IPS-20b (cell line): ENCODE measurements around the gene BHLHE40.
"Not testable (repeated sequence)": the region's sequence is repeated elsewhere in the genome, so short reads cannot be mapped to it uniquely, and the experiment has no call there.

Source experiments
- H3K27ac ChIP-seq: one replicate; pipeline ENCODE4 v1.5.1; 2013; ENCODE audit warnings: low read length
- H3K27me3 ChIP-seq: 2 replicates; pipeline ENCODE4 v1.6.1; 2013; ENCODE audit warnings: mild to moderate bottlenecking, low read length, inconsistent platforms; ENCODE audit not compliant: insufficient read depth
- H3K36me3 ChIP-seq: 2 replicates; pipeline ENCODE4 v1.6.1; 2013; ENCODE audit warnings: low read depth, mild to moderate bottlenecking, inconsistent platforms, low read length, moderate library complexity; ENCODE audit not compliant: insufficient read depth
- H3K4me1 ChIP-seq: 2 replicates; pipeline ENCODE4 v1.6.1; 2013; ENCODE audit warnings: mild to moderate bottlenecking, control low read depth, inconsistent platforms, low read length, moderate library complexity; ENCODE audit not compliant: insufficient read depth
- H3K4me3 ChIP-seq: 2 replicates; pipeline ENCODE4 v1.5.1; 2013; ENCODE audit warnings: mild to moderate bottlenecking, low read length, inconsistent platforms
- H3K9ac ChIP-seq: 2 replicates; pipeline ENCODE4 v1.6.1; 2013; ENCODE audit warnings: low read depth, mild to moderate bottlenecking, inconsistent platforms, low read length, moderate library complexity
- H3K9me3 ChIP-seq: 2 replicates; pipeline ENCODE4 v1.6.1; 2013; ENCODE audit warnings: mild to moderate bottlenecking, low read depth, low read length, inconsistent platforms; ENCODE audit not compliant: insufficient read depth

BHLHE40 gene

GRCh38 chr3:4948395-4948794 lies 30.8 kb upstream of the BHLHE40 start:
- no peak overlapping the region for H3K27ac ChIP-seq
- H3K9me3 ChIP-seq, result no peaks in the 10 kb centered on the region
- no peaks in the 10 kb centered on the region for H3K4me1 ChIP-seq
- no peak overlapping the region for H3K4me3 ChIP-seq
- H3K27me3 ChIP-seq, result no peaks in the 10 kb centered on the region
- H3K9ac ChIP-seq, result no peak overlapping the region
- no peaks in the 10 kb centered on the region for H3K36me3 ChIP-seq

DNA sequence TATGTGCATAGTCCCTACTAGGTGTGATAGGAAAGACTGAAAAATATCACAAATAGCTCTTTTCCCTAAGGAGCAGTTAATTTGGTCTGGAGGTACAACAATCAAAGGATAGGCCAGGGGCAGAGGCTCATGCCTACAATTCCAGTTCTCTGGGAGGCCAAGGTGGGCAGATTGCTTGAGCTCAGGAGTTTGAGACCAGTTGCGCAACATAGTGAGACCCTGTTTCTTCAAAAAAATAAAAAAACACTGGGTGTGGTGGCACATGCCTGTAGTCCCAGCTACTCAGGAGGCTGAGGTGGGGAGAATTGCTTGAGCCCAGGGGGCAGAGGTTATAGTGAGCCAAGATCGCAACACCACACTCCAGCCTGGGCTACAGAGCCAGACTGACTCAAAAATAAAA lies 30.2 kb upstream of the BHLHE40 start:
- Histone ChIP-seq H3K4me3 (no peak overlapping the region), H3K4me1 (no peaks in the 10 kb centered on the region), H3K27ac (no peak overlapping the region), H3K27me3 (no peaks in the 10 kb centered on the region), H3K9ac (no peak overlapping the region), H3K36me3 (no peaks in the 10 kb centered on the region), H3K9me3 (no peaks in the 10 kb centered on the region)

- no peak overlapping the region for H3K27ac ChIP-seq
- H3K36me3 ChIP-seq, result no peaks in the 10 kb centered on the region
- H3K4me1 ChIP-seq, result no peaks in the 10 kb centered on the region
- H3K9me3 ChIP-seq, result no peaks in the 10 kb centered on the region
- H3K9ac ChIP-seq, result no peak overlapping the region
- H3K4me3 ChIP-seq, result no peak overlapping the region
- H3K27me3 ChIP-seq, result no peaks in the 10 kb centered on the region
These were observed 29.6 kb upstream of the BHLHE40 start for GRCh38 chr3:4949659-4950058.

GRCh38 chr3:4950351-4950784 lies 28.9 kb upstream of the BHLHE40 start:
- Histone ChIP-seq H3K4me1 (no peaks in the 10 kb centered on the region), H3K27me3 (no peaks in the 10 kb centered on the region), H3K27ac (no peak overlapping the region), H3K9me3 (no peaks in the 10 kb centered on the region), H3K9ac (no peak overlapping the region), H3K4me3 (no peak overlapping the region), H3K36me3 (no peaks in the 10 kb centered on the region)

- Histone ChIP-seq H3K4me1 (no peaks in the 10 kb centered on the region), H3K27me3 (no peaks in the 10 kb centered on the region), H3K27ac (no peak overlapping the region), H3K9ac (no peak overlapping the region), H3K36me3 (no peaks in the 10 kb centered on the region), H3K4me3 (no peak overlapping the region), H3K9me3 (no peaks in the 10 kb centered on the region)
These were observed 28.3 kb upstream of the BHLHE40 start for GRCh38 chr3:4950948-4951347.

DNA sequence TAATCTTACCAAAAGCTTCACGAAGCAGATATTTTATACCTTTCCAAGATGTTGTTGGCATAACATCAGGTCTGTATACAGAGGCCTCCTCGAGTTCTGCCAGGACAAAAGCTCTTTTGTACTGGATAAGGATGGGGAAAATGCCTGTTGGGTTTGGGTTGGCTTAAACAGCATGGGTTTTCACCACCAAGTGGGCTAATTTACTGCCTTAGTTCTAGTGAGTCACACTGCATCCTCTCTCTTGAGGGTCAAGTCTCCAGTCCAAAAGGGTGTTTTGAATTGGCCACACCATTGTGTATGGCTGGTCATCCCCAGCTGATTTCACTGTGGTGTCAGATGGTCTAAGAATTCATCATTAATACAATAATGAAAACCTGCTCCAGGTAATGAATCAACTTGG lies 26.1 kb upstream of the BHLHE40 start:
- Histone ChIP-seq H3K9me3 (no peaks in the 10 kb centered on the region), H3K4me3 (no peak overlapping the region), H3K27me3 (no peaks in the 10 kb centered on the region), H3K9ac (no peak overlapping the region), H3K36me3 (no peaks in the 10 kb centered on the region), H3K27ac (no peak overlapping the region), H3K4me1 (no peaks in the 10 kb centered on the region; the same call in 1 of the 2 replicates)

- Histone ChIP-seq H3K4me1 (no peaks in the 10 kb centered on the region; the same call in 1 of the 2 replicates), H3K27ac (no peak overlapping the region), H3K4me3 (no peak overlapping the region), H3K9me3 (peaks cover 7% of the 10 kb centered on the region), H3K36me3 (no peaks in the 10 kb centered on the region), H3K27me3 (no peaks in the 10 kb centered on the region), H3K9ac (no peak overlapping the region)
These were observed 24.8 kb upstream of the BHLHE40 start for GRCh38 chr3:4954256-4955000.

- Histone ChIP-seq H3K4me3 (no peak overlapping the region), H3K9ac (no peak overlapping the region), H3K9me3 (peaks cover 7% of the 10 kb centered on the region), H3K27ac (no peak overlapping the region), H3K27me3 (no peaks in the 10 kb centered on the region), H3K36me3 (no peaks in the 10 kb centered on the region), H3K4me1 (no peaks in the 10 kb centered on the region; the same call in 1 of the 2 replicates)
These were observed 23.1 kb upstream of the BHLHE40 start for GRCh38 chr3:4956099-4956498.

- Histone ChIP-seq H3K9ac (no peak overlapping the region), H3K27ac (no peak overlapping the region), H3K4me3 (no peak overlapping the region), H3K4me1 (no peaks in the 10 kb centered on the region; the same call in 1 of the 2 replicates), H3K36me3 (no peaks in the 10 kb centered on the region), H3K27me3 (no peaks in the 10 kb centered on the region), H3K9me3 (peaks cover 7% of the 10 kb centered on the region)
These were observed 22.5 kb upstream of the BHLHE40 start for GRCh38 chr3:4956738-4957137.

DNA sequence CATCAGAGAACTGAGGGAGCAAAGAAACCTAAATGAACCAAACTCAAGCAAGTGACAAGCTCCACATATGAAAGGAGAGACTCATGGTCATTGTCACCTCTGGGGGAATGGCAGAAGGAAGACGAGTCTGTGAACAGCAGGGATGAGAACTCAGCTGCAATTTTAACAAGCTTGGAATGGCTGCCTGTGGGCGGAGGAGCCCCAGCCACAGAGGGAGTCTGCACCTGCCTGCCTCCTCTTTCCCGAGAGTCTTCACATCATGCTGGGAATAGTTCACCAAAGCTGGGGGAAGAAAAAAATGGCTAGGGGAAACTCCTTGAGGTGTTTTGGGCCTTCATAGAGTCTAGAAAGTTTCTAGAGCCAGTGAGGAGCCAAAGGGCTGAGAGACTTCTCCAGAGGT lies 21.3 kb upstream of the BHLHE40 start:
- no peak overlapping the region for H3K27ac ChIP-seq
- H3K4me1 ChIP-seq, result no peaks in the 10 kb centered on the region; the same call in 1 of the 2 replicates
- no peak overlapping the region for H3K4me3 ChIP-seq
- no peak overlapping the region for H3K9ac ChIP-seq
- H3K9me3 ChIP-seq, result peaks cover 7% of the 10 kb centered on the region
- H3K36me3 ChIP-seq, result no peaks in the 10 kb centered on the region
- no peaks in the 10 kb centered on the region for H3K27me3 ChIP-seq

DNA sequence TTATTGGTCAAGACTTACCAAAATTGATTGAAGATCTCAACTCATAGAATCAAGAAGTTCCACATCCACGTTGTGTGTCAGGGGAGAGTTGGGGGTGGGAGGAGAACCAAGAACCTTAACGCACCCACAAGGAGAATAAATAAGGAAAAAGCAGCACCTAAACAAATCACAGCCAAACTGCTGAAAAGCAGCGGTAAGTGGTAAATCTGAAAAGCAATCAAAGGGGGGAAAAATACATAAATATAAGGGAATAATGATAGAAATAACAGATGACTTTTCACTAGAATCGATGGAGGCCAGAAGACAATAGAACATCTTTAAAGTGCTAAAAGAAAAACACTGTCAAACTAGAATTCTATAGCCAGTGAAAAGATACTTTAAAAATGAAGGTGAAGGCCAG lies 20.1 kb upstream of the BHLHE40 start:
- Histone ChIP-seq H3K9me3 (peaks cover 7% of the 10 kb centered on the region), H3K4me3 (no peak overlapping the region), H3K27ac (no peak overlapping the region), H3K36me3 (no peaks in the 10 kb centered on the region), H3K27me3 (no peaks in the 10 kb centered on the region), H3K9ac (no peak overlapping the region), H3K4me1 (no peaks in the 10 kb centered on the region; the same call in 1 of the 2 replicates)

DNA sequence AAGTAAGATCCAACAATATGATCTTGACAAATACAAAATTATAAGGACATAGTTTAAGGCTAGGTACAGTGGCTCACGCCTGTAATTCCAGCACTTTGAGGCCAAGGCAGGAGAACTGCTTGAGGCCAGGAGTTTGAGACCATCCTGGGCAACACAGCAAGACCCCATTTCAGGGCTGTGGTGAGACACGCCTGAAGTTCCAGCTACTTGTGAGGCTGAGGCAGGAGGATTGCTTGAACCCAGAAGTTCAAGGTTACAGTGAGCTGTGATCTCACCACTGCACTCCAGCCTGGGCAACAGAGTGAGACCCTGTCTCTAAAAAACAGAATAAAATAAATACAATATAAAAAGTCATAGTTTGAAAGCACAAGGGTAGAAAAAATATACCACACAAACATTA lies 17.4 kb upstream of the BHLHE40 start:
- not testable (repeated sequence) for H3K9ac ChIP-seq, H3K4me1 ChIP-seq, H3K9me3 ChIP-seq, H3K4me3 ChIP-seq, H3K27ac ChIP-seq, H3K27me3 ChIP-seq, H3K36me3 ChIP-seq
